ENCODE data around the gene EED.

The EED gene

GRCh38 chr11:86244522-86245368 is at the start of gene EED:
EED (plus strand) TSS chr11:86244753; CDS start chr11:86245230, 477 bp downstream.
- DNase-seq (ENCODE audit: low read depth) = peak; percentile 95

GRCh38 chr11:86194998-86195397 is 49.6 kb upstream of the EED start:
- DNase-seq (ENCODE audit: low read depth) = no peak

- DNase-seq (ENCODE audit: low read depth) = no peak
These were observed 48.4 kb upstream of the EED start for GRCh38 chr11:86196085-86196696.

- no peak for DNase-seq (ENCODE audit: low read depth)
These were observed 47.6 kb upstream of the EED start for GRCh38 chr11:86196913-86197312.

GRCh38 chr11:86197448-86197847 is 47.1 kb upstream of the EED start:
- no peak for DNase-seq (ENCODE audit: low read depth)

GRCh38 chr11:86198139-86198538 is 46.4 kb upstream of the EED start:
- no peak for DNase-seq (ENCODE audit: low read depth)

- no peak for DNase-seq (ENCODE audit: low read depth)
These were observed 45.2 kb upstream of the EED start for GRCh38 chr11:86199354-86199753.

- no peak for DNase-seq (ENCODE audit: low read depth)
These were observed 43.1 kb upstream of the EED start for GRCh38 chr11:86201371-86201884.

- DNase-seq (ENCODE audit: low read depth) = no peak
These were observed 42.6 kb upstream of the EED start for GRCh38 chr11:86202013-86202336.

GRCh38 chr11:86204356-86204755 is 40.2 kb upstream of the EED start:
- DNase-seq (ENCODE audit: low read depth) = no peak

GRCh38 chr11:86205421-86206336 is 38.9 kb upstream of the EED start:
- DNase-seq (ENCODE audit: low read depth) = no peak

GRCh38 chr11:86206337-86206695 is 38.2 kb upstream of the EED start:
- no peak for DNase-seq (ENCODE audit: low read depth)

GRCh38 chr11:86207413-86207812 is 37.1 kb upstream of the EED start:
- no peak for DNase-seq (ENCODE audit: low read depth)

- no peak for DNase-seq (ENCODE audit: low read depth)
These were observed 36.0 kb upstream of the EED start for GRCh38 chr11:86208572-86208971.

- no peak for DNase-seq (ENCODE audit: low read depth)
These were observed 34.5 kb upstream of the EED start for GRCh38 chr11:86209806-86210657.

GRCh38 chr11:86210898-86211297 is 33.7 kb upstream of the EED start:
- no peak for DNase-seq (ENCODE audit: low read depth)

GRCh38 chr11:86211619-86212018 is 32.9 kb upstream of the EED start:
- no peak for DNase-seq (ENCODE audit: low read depth)

GRCh38 chr11:86212019-86212611 is 32.4 kb upstream of the EED start:
- no peak for DNase-seq (ENCODE audit: low read depth)

- no peak for DNase-seq (ENCODE audit: low read depth)
These were observed 29.8 kb upstream of the EED start for GRCh38 chr11:86214710-86215109.

- DNase-seq (ENCODE audit: low read depth) = peak; percentile 42
These were observed 26.1 kb upstream of the EED start for GRCh38 chr11:86218125-86219084.
